Measurements from ENCODE around the gene EIF4E1B. TPM values are rescaled to one million over a fixed set of nuclear protein-coding genes. Genes with fewer than 3 reads are reported as not detected.
"Not testable (repeated sequence)": the region's sequence is repeated elsewhere in the genome, so short reads cannot be mapped to it uniquely, and the experiment has no call there.

Gene EIF4E1B
- total RNA-seq, 2 donors from 2014 or later = not detected

DNA sequence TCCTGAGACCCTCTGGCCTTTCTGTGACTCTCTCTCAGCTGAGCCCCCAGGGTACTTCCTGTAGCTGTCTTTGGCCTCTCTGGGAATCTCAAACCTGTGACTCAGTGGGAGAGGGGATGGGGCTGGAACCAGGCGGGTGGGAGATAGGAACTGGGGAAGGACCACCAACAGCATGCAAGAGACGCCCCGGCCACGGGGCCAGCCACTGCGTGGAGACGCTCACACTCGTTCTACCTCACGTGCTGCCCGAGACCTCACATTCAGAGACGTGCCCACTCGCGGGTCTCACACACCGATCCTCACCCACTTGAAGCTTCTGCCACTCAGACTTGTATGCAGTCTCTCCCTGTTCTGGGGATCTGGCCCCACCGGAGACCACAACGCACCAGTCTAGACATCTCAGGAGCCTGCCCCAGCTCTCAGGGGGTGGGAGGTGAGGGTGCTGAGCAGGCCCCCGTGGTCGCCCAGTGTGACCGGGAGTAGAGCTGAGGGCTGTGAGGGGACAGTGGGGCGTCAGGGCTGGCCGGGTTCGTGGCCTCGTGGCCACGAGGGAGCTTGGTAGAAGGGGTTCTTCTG is 34.3 kb upstream of the EIF4E1B start:
- H3K9me3 Mint-ChIP-seq = no peaks in the 10 kb centered on the region
- no peaks in the 10 kb centered on the region for H3K36me3 Mint-ChIP-seq
- ATAC-seq = no peak
- H3K27ac Mint-ChIP-seq = no peak overlapping the region
- peaks cover 5% of the 10 kb centered on the region in 2 donors for H3K4me1 Mint-ChIP-seq (ENCODE audit: low read depth in 2 of 2)
- DNase-seq (ENCODE audit: low spot score) = no peak
- peak overlapping the region; percentile 76 for H3K4me3 Mint-ChIP-seq
- H3K27me3 Mint-ChIP-seq = peaks cover 0 to 2% of the 10 kb centered on the region in 2 donors

DNA sequence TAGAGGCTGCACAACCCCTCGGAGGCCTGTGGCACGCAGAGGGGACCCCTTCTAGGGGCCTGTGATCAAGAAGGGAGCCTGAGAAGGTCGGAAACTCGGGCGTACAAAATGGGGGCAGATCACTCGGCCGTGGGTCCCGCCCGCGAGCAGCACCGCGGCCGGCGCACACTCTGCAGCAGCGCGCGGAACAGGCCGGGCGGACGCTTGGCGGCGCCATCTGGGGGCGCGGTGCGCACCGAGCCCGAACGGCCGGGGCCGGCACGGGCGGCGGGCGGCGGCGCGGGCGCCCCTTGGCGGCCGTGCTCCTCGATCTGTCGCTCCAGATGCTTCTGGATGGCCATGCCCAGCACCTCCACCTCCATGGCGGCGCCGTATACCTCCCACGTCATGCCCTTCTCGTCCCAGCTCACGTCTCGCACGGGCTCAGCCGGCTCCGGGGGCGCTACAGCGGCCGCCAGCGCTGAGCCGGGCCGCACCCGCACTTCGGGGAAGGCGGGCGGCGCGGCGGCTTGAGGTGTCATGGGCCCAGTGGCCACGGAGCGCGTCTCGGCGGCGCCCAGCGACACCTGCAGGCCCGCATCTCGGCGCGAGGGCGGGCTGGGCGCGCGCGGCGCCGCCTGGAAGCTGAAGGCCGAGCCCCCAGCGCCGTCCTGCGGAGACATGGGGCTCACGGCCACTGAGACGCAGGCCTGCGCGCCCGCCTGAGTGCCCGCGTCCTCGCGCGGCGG is 33.6 kb upstream of the EIF4E1B start:
- Mint-ChIP-seq H3K27ac (no peak overlapping the region), H3K36me3 (no peaks in the 10 kb centered on the region)

DNA sequence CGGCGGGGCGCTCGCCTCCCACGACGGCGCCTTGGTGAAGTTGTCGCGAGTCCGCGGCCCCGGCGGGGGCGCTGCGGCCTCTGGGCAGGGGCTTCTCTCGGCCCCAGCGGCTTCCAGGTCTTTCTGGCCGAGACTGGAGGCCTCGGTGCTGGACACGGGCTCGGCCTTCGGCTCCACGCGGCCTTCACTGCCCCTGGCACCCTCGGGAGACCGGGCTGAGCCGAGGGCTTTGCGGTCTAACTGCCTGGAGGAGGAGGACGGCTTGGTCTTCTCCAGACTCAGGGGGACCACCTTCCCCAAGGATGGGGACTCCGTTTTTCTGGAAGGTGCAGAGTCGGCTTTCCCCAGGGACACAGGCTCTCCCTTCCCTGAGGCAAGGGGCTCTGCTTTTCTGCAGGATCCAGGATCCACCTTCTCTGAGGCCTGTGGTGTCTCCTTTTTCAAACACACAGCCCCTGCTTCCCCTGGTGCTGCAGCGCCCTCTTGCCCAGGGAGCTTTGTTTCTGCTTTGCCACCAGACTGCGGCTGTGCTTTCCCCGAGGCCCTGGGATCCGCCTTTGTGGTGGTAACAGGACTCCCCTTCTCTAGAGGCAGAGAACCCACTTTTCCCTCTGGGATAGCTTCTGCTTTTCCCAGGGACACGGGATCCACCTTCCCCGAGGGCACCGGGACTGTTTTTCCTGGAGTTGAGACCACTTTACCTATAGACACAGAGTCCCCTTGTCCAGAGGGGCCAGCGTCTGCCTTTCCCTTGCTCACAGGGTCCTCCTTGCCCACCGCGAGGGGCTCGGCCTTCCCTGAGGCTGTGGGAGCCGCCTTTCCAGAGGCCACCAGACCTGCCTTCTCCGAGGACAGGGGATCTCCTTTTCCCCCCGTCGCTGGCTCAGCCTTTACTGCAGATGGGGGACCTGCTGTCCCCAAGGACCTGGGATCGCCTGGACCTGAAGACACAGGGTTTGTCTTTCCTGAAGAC is 32.8 kb upstream of the EIF4E1B start:
- peaks cover 5% of the 10 kb centered on the region in 2 donors for H3K4me1 Mint-ChIP-seq (ENCODE audit: low read depth in 2 of 2)
- ATAC-seq = no peak
- peaks cover 0 to 5% of the 10 kb centered on the region in 2 donors for H3K27me3 Mint-ChIP-seq
- no peak overlapping the region for H3K27ac Mint-ChIP-seq
- H3K36me3 Mint-ChIP-seq = no peaks in the 10 kb centered on the region
- DNase-seq (ENCODE audit: low spot score) = no peak
- no peak overlapping the region for H3K4me3 Mint-ChIP-seq
- no peaks in the 10 kb centered on the region for H3K9me3 Mint-ChIP-seq

More for the DNA sequence above, 33.6 kb upstream of the EIF4E1B start:
- ATAC-seq = peak; percentile 86 to 91
- DNase-seq (ENCODE audit: low spot score) = peak; percentile 69
- peaks cover 5% of the 10 kb centered on the region in 2 donors for H3K4me1 Mint-ChIP-seq (ENCODE audit: low read depth in 2 of 2)
- H3K9me3 Mint-ChIP-seq = no peaks in the 10 kb centered on the region
- H3K27me3 Mint-ChIP-seq = peaks cover 0 to 2% of the 10 kb centered on the region in 2 donors
- H3K4me3 Mint-ChIP-seq = peak overlapping the region; percentile 76

DNA sequence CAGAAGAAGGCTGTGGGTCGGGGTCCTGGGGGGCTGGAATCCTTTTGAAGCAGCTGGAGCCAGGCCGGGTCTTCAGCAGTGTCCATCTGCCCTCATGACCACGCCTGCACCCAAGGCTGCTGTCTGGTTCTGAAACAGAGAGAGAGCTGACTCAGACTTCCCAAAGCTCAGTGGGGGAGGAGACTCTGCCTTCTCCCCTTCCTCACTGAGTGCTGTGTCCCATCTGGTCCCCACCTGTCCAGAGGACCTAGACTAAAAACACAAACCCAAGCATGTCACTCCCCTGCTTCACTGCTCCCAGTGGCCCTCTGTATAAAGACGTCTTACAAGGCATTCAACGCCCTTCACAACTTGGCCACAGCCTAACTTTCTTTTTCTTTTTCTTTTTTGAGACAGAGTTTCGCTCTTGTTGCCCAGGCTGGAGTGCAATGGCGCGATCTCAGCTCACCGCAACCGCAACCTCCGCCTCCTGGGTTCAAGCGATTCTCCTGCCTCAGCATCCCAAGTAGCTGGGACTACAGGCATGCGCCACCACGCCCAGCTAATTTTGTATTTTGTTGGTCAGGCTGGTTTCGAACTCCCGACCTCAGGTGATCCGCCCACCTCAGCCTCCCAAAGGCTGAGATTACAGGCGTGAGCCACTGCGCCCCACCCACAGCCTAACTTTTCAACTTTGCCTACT is 30.6 kb upstream of the EIF4E1B start:
- not testable (repeated sequence) for H3K4me3 Mint-ChIP-seq; H3K27me3 Mint-ChIP-seq; DNase-seq (ENCODE audit: low spot score); H3K27ac Mint-ChIP-seq; H3K4me1 Mint-ChIP-seq (ENCODE audit: low read depth in 2 of 2); ATAC-seq; H3K9me3 Mint-ChIP-seq; H3K36me3 Mint-ChIP-seq

DNA sequence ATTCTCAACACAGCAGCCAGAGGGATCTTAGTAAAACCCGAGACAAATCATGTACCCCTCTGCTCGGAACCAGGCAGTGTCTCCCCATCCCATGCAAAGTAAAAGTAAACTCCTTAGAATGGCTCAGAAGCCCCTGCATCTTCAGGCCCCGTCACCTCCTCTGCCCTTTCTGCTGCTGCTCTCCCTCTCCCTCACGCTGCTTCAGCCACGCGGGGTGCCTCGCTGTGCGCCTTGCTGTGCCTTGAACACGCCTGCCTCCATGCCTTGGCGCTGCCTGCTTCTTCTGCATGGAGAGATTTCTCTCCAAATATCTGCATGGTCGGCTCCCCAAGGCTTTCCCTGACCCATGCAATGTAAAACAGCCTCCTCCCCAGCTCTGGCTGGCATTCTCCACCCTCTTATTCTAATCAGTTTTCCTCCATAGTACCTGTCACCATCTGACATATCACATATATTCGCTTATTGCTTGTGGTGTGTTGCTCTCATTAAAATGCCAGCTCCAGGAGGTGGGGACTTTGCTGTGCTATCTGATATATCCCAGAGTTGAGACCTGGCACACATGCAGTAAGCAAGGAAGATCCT is 28.5 kb upstream of the EIF4E1B start:
- ATAC-seq = no peak
- Mint-ChIP-seq H3K4me1 (ENCODE audit: low read depth in 2 of 2) (no peaks in the 10 kb centered on the region), H3K9me3 (no peaks in the 10 kb centered on the region), H3K4me3 (no peak overlapping the region), H3K27ac (no peak overlapping the region), H3K27me3 (peaks cover 0 to 8% of the 10 kb centered on the region in 2 donors), H3K36me3 (no peaks in the 10 kb centered on the region)
- no peak for DNase-seq (ENCODE audit: low spot score)

DNA sequence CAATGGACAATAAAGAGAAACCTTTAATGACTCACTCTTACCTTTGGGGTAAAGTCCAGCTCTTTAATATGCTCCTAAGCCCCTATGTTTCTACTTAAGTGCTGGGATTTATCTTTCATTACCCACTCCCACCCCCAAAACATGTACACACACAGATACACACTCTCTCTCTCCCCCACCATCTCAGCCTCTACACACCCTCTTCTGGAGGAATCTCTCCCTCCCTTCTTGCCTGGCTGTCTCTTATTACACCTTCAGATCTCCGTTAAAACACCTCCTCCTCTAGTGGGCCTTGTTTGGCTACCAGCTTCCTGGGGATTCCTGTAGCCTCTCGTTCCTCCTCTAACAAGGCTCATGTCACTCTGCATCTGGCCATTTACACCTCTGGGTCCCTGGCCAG is 27.4 kb upstream of the EIF4E1B start:
- peaks cover 0 to 8% of the 10 kb centered on the region in 2 donors for H3K27me3 Mint-ChIP-seq
- no peak for DNase-seq (ENCODE audit: low spot score)
- no peaks in the 10 kb centered on the region for H3K4me1 Mint-ChIP-seq (ENCODE audit: low read depth in 2 of 2)
- no peaks in the 10 kb centered on the region for H3K9me3 Mint-ChIP-seq
- H3K27ac Mint-ChIP-seq = no peak overlapping the region
- H3K4me3 Mint-ChIP-seq = no peak overlapping the region
- no peak for ATAC-seq
- no peaks in the 10 kb centered on the region for H3K36me3 Mint-ChIP-seq

DNA sequence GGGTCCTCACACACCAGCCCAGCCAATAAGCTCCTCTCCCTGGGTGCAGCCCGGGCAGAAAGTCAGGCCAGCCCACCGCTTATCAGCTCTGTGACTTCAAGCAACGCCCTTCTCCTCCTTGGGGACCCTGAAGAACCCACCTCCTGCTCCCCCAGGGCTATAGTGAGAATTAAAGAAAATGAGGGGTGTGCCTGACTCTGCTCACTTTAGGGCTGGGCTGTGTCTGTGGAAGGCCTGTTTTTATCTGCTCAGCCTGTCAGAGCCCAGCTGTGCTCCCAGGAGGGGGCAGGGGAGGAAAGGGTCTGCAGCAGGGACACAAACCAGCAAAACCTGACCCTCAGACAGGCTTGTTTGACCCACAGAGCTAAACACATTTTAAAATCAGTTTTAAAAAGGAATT is 24.4 kb upstream of the EIF4E1B start:
- no peaks in the 10 kb centered on the region for H3K9me3 Mint-ChIP-seq
- H3K27me3 Mint-ChIP-seq = peaks cover 0 to 12% of the 10 kb centered on the region in 2 donors
- DNase-seq (ENCODE audit: low spot score) (no peak), ATAC-seq (no peak)
- peaks cover 9 to 11% of the 10 kb centered on the region in 2 donors for H3K4me1 Mint-ChIP-seq (ENCODE audit: low read depth in 2 of 2)
- no peak overlapping the region for H3K27ac Mint-ChIP-seq
- H3K4me3 Mint-ChIP-seq = no peak overlapping the region
- H3K36me3 Mint-ChIP-seq = no peaks in the 10 kb centered on the region

DNA sequence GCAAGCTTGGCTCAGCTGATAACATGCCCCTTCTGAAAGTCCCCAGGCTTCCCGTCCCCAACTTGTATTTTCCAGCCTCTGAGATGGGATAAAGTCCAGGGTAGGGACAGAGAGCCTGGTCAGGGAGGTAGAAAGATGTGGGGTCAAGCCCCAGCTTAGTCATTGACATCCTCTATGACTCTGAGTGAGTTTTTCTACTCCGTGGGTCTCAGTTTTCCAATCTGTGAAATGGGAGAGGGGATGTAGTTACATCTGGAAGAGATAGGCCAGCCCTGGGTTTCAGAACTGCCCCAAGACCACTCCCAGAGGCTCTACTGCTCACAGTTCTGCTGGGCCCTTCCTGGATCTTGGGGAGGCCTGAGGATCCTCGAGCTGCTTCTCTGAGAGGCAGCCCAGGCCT is 23.6 kb upstream of the EIF4E1B start:
- ATAC-seq = no peak
- H3K36me3 Mint-ChIP-seq = no peaks in the 10 kb centered on the region

DNA sequence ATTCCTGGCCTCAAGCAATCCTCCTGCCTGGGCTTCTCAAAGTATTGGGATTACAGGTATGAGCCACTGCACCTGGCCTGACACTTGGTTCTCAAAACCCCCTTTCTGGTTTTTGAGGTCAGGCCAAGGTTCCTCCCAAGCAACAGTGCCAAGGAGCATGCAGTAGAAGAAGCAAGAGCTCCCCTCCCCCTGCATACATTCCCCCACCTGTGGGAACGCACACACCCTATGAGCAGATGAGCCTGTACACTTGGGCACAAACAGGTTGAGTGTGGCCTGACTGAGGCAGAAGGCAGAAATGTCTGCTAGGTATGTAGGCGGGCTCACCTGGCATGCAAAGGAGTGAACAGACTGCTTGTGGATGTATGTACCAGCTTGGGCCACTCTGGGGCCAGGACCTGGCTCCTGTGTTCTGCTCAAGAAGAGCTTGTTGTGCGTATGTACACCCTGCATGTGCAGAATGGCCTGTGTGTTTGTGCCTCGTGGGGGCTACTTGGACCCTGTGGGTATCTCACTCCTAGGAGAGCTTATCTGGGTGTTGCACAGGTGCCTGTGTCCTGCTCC is 22.3 kb upstream of the EIF4E1B start:
- no peak for ATAC-seq
- H3K27me3 Mint-ChIP-seq = peaks cover 16 to 22% of the 10 kb centered on the region in 2 donors

More for the DNA sequence above, 23.6 kb upstream of the EIF4E1B start:
- H3K27me3 Mint-ChIP-seq = peaks cover 7 to 17% of the 10 kb centered on the region in 2 donors
- H3K4me3 Mint-ChIP-seq = no peak overlapping the region
- no peak overlapping the region for H3K27ac Mint-ChIP-seq
- H3K9me3 Mint-ChIP-seq = no peaks in the 10 kb centered on the region
- no peak for DNase-seq (ENCODE audit: low spot score)
- H3K4me1 Mint-ChIP-seq (ENCODE audit: low read depth in 2 of 2) = peaks cover 14 to 16% of the 10 kb centered on the region in 2 donors

DNA sequence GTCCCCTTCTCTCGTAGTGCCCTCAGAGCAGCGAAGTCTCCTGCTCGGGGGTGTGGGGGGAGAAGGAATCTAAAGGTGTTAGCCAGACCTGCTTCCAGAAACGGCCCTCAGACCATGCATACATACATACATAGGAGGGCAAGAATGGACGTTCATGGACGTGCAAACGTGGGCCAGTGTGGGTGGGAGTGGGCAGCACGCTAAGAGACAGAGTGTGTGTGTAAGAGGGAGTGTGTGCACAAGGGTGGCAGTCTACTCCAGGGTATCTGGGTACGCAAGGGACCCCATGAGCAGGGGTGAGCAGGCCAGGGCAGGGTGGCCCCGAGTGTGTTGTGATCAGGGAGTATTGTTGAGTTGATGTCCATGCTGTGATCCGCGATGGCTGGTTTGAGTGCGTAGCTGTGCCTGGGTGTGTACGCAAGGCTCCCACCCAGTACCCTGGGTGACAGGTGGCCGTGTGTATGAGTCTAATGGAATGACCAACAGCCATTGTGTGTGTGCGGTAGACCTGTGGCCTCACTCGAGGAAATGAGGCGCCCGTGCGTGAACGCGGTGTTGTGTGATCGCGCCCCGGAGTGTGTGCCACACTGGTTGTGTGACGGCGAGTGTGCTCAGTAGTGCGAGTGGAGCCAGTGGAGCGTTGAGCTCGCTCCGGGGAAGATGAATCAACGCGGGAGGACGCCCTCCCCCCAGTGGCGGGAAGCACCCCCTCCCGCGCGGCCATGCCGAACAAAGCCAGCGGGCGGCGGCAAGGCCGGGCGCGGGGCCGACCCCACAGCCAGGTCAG is 21.3 kb upstream of the EIF4E1B start:
- peaks cover 16 to 21% of the 10 kb centered on the region in 2 donors for H3K27me3 Mint-ChIP-seq
- H3K9me3 Mint-ChIP-seq = no peaks in the 10 kb centered on the region
- no peak for ATAC-seq
- DNase-seq (ENCODE audit: low spot score) = no peak
- H3K4me1 Mint-ChIP-seq (ENCODE audit: low read depth in 2 of 2) = peaks cover 14 to 16% of the 10 kb centered on the region in 2 donors
- H3K4me3 Mint-ChIP-seq = peak overlapping the region; percentile 96
- no peaks in the 10 kb centered on the region for H3K36me3 Mint-ChIP-seq
- H3K27ac Mint-ChIP-seq = peak overlapping the region; percentile 32 to 62

More for the DNA sequence above, 22.3 kb upstream of the EIF4E1B start:
- Mint-ChIP-seq H3K4me1 (ENCODE audit: low read depth in 2 of 2) (peaks cover 14 to 16% of the 10 kb centered on the region in 2 donors), H3K27ac (peak overlapping the region in 1 of 2 donors; percentile 32), H3K36me3 (no peaks in the 10 kb centered on the region), H3K4me3 (peak overlapping the region; percentile 96), H3K9me3 (no peaks in the 10 kb centered on the region)
- DNase-seq (ENCODE audit: low spot score) = no peak

DNA sequence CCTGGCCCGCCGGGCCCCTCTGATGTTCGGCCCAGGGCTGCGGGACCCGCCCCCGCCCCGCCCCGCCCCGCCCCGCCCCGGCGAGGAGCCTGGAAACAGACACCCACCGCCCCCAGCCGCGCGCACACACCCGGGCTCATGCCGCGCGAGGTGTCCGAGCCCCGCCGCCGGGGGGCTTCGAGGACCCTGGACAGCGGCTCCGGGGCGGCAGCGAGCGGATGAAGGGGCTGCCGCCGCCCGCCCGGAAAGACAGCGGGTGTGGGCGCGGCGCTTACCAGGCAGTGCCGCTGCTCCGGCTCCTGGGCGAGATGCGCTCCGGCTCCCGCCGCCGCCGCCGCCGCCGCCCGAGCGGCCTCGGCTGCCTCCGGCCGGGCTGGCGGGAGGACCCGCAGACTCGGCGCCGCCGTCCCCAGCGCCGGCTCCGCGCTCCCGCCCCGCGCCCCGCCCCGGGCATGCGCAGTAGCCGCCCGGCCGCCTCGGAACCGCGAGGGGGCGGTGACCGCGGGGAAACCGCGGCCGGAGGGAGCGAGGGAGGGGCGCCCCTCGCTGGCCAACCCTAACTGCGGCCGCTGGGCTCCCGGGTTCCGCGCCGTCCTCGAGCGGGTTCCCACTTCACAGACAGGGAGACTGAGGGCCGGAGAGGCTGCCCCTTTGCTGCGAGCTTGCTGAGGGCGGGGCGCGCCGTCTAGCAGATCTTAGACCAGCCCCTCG is 20.6 kb upstream of the EIF4E1B start, which contains the start of gene GPRIN1:
Gene GPRIN1, minus strand, starts transcription at position 433 of the 711 bp plus-strand sequence. CDS start 10,322 bp downstream, outside the sequence.
- Mint-ChIP-seq H3K4me3 (peak within 1 kb of the TSS; percentile 96), H3K27ac (peak within 1 kb of the TSS; percentile 32 to 62), H3K27me3 (peaks cover 16 to 22% of the 10 kb centered on the region in 2 donors), H3K9me3 (no peaks in the 10 kb centered on the region), H3K4me1 (ENCODE audit: low read depth in 2 of 2) (peaks cover 14 to 16% of the 10 kb centered on the region in 2 donors), H3K36me3 (no peaks in the 10 kb centered on the region)
- peak; percentile 76 for DNase-seq (ENCODE audit: low spot score)
- peak; percentile 87 to 91 for ATAC-seq
